Spleen (tissue), 11 donors: ENCODE data around the gene MKS1. TPM values are rescaled to one million over a fixed set of nuclear protein-coding genes. Genes with fewer than 3 reads are reported as not detected.

Experiments
- DNase-seq: peaks from one replicate; pipeline ENCODE4 v3.0.0-alpha.2; 2020
- H3K27ac ChIP-seq, 8 donors: fragments of 200-600 bp; sonication (generic) in 7 of 8; 1 replicate in 4 of 8; 2 replicates in 4 of 8; pipeline versions ENCODE4 v1.5.0 to v1.8.0; 2016 to 2021; ENCODE audit warnings: inconsistent platforms in 4 of 8, mild to moderate bottlenecking in 4 of 8, moderate library complexity in 1 of 8
- H3K27me3 ChIP-seq, 7 donors: fragments of 200-600 bp; sonication (generic) in 6 of 7; replicated peaks in 1 of 7; 1 replicate in 4 of 7; 2 replicates in 3 of 7; pipeline versions ENCODE4 v1.5.0 to v1.8.0; 2016 to 2021; ENCODE audit warnings: inconsistent platforms in 3 of 7, mild to moderate bottlenecking in 1 of 7
- H3K36me3 ChIP-seq, 6 donors: fragments of 200-600 bp; sonication (generic) in 5 of 6; 1 replicate in 4 of 6; 2 replicates in 2 of 6; pipeline versions ENCODE4 v1.5.0 to v1.8.0; 2016 to 2021; ENCODE audit warnings: inconsistent platforms in 2 of 6
- H3K4me1 ChIP-seq, 6 donors: fragments of 200-600 bp; sonication (generic) in 5 of 6; 1 replicate in 3 of 6; 2 replicates in 3 of 6; pipeline versions ENCODE4 v1.5.0 to v1.8.0; 2016 to 2021; ENCODE audit warnings: inconsistent platforms in 3 of 6
- H3K4me3 ChIP-seq, 8 donors: fragments of 200-600 bp; sonication (generic) in 7 of 8; 1 replicate in 4 of 8; 2 replicates in 4 of 8; pipeline versions ENCODE4 v1.5.0 to v1.8.0; 2016 to 2021; ENCODE audit warnings: inconsistent platforms in 4 of 8, mild to moderate bottlenecking in 4 of 8, moderate library complexity in 2 of 8
- H3K9me3 ChIP-seq, 8 donors: fragments of 200-600 bp; sonication (generic) in 7 of 8; 1 replicate in 4 of 8; 2 replicates in 4 of 8; pipeline versions ENCODE4 v1.5.0 to v1.8.0; 2016 to 2021; ENCODE audit warnings: inconsistent platforms in 4 of 8
- POLR2A ChIP-seq, 3 donors: fragments of 450-650 bp; IDR thresholded peaks; one replicate each; pipeline ENCODE4 v1.5.1; 2017; ENCODE audit warnings: antibody characterized with exemption in 3 of 3, mild to moderate bottlenecking in 1 of 3
- POLR2AphosphoS5 ChIP-seq, 3 donors: sonication (generic); formaldehyde crosslinking; IDR thresholded peaks; one replicate each; pipeline ENCODE4 v1.5.1; 2017; ENCODE audit warnings: antibody characterized with exemption in 3 of 3
- WGBS, 5 donors: extraction: QIAGEN DNeasy Blood & Tissue Kit in 3 of 5; methylation state at CpG; one replicate each; pipeline versions ENCODE4 v1.1.5 to v1.1.7; 2013 to 2018; 5-methylcytosine and 5-hydroxymethylcytosine counted together
- intact Hi-C: fragments of 100-400 bp; cut with DNase I; formaldehyde crosslinking; loops from one replicate; pipeline ENCODE4 v1.15.0; 2023; ENCODE audit warnings: low total_unique reads
- polyA plus RNA-seq, 3 donors: library from polyadenylated mRNA; stranded (reverse); fragments of 200-250 nt; gene quantifications; one replicate each; pipeline ENCODE4 v1.2.1, GENCODE V29; 2013
- total RNA-seq, 7 donors: library from RNA; depleted of rRNA in 3 of 7; stranded (reverse); fragments of >200 nt in 3 of 7; fragmentation: NEBNext Ultra II Directional in 4 of 7; extraction: Animal tissue kit (Norgen Biotek cat#: 25700) in 4 of 7; gene quantifications; one replicate each; pipeline versions ENCODE4 v1.1.0 to v1.2.1, GENCODE V29; 2016 to 2021
- TF ChIP-seq, protein P1 (sequence below), 11 experiments: fragments of 200-600 bp in 7 of 11; fragments of 450-650 bp in 4 of 11; sonication (generic) in 4 of 11; IDR thresholded peaks in 8 of 11; conservative IDR thresholded peaks in 3 of 11; 1 replicate in 7 of 11; 2 replicates in 4 of 11; pipeline versions ENCODE4 v1.4.0 to v1.8.0; 2016 to 2021; ENCODE audit warnings: antibody characterized with exemption in 11 of 11, inconsistent platforms in 4 of 11, mild to moderate bottlenecking in 1 of 11
- donor health status: healthy with polysubstance abuse.
- donor health status: DM: no; HTN: no; CAD: no; lungs with moderate emphysema.
- donor health status: DM: no; HTN: no; CAD: no.
- donor health status: Bipolar disorder and iron deficiency.
- donor health status: healthy.
- donor health status: DM: no; HTN: no; CAD: no.
- donor health status: DM: yes; HTN: yes; CAD: no.

Gene MKS1
- total and polyA plus RNA-seq, 10 donors: 8.1 to 17.1 (median 13.0) TPM

GRCh38 chr17:58183514-58183913, 35.5 kb downstream of the MKS1 start:
- H3K27ac ChIP-seq: no peak overlapping the region
- H3K4me3 ChIP-seq: no peak overlapping the region
- peaks cover 0 to 7% (median 0%) of the 10 kb centered on the region in 6 donors for H3K4me1 ChIP-seq
- TF ChIP-seq POLR2AphosphoS5 (IDR thresholded peaks at IDR 0.05) (no peak), POLR2A (IDR thresholded peaks at IDR 0.05) (no peak)
- TF ChIP-seq, protein P1, sequence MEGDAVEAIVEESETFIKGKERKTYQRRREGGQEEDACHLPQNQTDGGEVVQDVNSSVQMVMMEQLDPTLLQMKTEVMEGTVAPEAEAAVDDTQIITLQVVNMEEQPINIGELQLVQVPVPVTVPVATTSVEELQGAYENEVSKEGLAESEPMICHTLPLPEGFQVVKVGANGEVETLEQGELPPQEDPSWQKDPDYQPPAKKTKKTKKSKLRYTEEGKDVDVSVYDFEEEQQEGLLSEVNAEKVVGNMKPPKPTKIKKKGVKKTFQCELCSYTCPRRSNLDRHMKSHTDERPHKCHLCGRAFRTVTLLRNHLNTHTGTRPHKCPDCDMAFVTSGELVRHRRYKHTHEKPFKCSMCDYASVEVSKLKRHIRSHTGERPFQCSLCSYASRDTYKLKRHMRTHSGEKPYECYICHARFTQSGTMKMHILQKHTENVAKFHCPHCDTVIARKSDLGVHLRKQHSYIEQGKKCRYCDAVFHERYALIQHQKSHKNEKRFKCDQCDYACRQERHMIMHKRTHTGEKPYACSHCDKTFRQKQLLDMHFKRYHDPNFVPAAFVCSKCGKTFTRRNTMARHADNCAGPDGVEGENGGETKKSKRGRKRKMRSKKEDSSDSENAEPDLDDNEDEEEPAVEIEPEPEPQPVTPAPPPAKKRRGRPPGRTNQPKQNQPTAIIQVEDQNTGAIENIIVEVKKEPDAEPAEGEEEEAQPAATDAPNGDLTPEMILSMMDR (IDR thresholded peaks at IDR 0.05 in 8 of 11, conservative IDR thresholded peaks at IDR 0.05 in 3 of 11): no peak
- 64 to 91% (median 79%) methylated on average over 3 to 4 of the region's 4 CpGs for WGBS, 5 donors
- no peaks in the 10 kb centered on the region for H3K36me3 ChIP-seq
- H3K27me3 ChIP-seq: no peaks in the 10 kb centered on the region
- H3K9me3 ChIP-seq: no peaks in the 10 kb centered on the region
- intact Hi-C loops: no loop called here
- DNase-seq: no peak

DNA sequence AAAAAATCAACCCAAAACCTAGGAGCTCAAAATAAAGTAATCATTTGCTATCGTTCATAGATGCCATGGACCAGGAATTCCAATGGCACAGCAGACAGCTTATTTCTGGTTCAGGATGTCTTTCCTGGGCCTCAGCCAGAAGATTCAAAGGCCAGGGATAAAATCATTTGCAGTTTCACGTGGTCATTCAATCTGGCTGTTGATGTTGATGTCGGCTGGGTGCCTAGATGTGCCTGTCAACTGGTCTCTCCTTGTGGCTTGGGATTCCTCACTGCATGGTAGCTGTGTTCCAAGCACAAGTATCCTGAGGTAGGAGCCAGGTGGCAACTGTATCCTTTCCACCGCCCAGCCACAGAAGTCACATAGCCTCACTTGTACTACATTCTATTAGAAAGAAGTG, 37.3 kb downstream of the MKS1 start:
- no peak overlapping the region for H3K4me3 ChIP-seq
- 81 to 86% (median 83%) methylated on average over 4 of the region's 4 CpGs for WGBS, 5 donors
- DNase-seq: no peak
- peaks cover 0 to 7% (median 0%) of the 10 kb centered on the region in 6 donors for H3K4me1 ChIP-seq
- no peaks in the 10 kb centered on the region for H3K9me3 ChIP-seq
- TF ChIP-seq POLR2AphosphoS5 (IDR thresholded peaks at IDR 0.05): no peak
- TF ChIP-seq, protein P1 (IDR thresholded peaks at IDR 0.05 in 8 of 11, conservative IDR thresholded peaks at IDR 0.05 in 3 of 11): no peak
- TF ChIP-seq POLR2A (IDR thresholded peaks at IDR 0.05): no peak
- no peaks in the 10 kb centered on the region for H3K36me3 ChIP-seq
- intact Hi-C loops: no loop called here
- H3K27ac ChIP-seq: no peak overlapping the region
- peaks cover 0 to 11% (median 0%) of the 10 kb centered on the region in 7 donors for H3K27me3 ChIP-seq

DNA sequence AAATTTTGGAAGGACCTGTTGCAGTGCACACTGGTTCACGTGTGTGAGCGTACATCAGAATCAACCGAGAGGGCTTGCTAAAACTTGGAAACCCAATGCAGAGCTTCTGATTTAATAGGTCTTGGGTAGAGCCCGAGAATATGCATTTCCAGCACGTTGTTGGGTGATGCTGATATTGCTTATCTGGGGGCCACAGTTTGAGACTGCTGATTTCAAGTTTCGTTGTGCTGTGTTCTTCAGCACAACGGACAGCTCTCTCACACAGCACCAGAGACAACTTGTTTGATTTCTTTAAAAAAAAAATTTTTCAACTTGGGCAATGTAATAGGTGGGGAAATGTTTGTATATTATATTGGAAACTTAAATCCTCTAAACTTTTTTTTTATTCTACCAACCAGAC, 42.9 kb downstream of the MKS1 start:
- no peak overlapping the region for H3K4me3 ChIP-seq
- no peaks in the 10 kb centered on the region for H3K9me3 ChIP-seq
- H3K4me1 ChIP-seq: peaks cover 0 to 12% (median 3%) of the 10 kb centered on the region in 6 donors
- intact Hi-C loops: no loop called here
- no peak for DNase-seq
- whole genome bisulfite sequencing, 5 donors: 38 to 45% (median 44%) methylated on average over 7 of the region's 7 CpGs
- H3K27me3 ChIP-seq: peaks cover 0 to 18% (median 0%) of the 10 kb centered on the region in 7 donors
- TF ChIP-seq, protein P1 (IDR thresholded peaks at IDR 0.05 in 8 of 11, conservative IDR thresholded peaks at IDR 0.05 in 3 of 11): no peak
- no peak for TF ChIP-seq POLR2AphosphoS5 (IDR thresholded peaks at IDR 0.05)
- H3K27ac ChIP-seq: no peak overlapping the region
- H3K36me3 ChIP-seq: no peaks in the 10 kb centered on the region

- WGBS, 5 donors: 48 to 64% (median 56%) methylated on average over 3 of the region's 3 CpGs
Observed at GRCh38 chr17:58174871-58175270, 44.2 kb downstream of the MKS1 start.

More at GRCh38 chr17:58174871-58175270, 44.2 kb downstream of the MKS1 start:
- no peak overlapping the region for H3K27ac ChIP-seq
- TF ChIP-seq POLR2A (IDR thresholded peaks at IDR 0.05): no peak
- TF ChIP-seq, protein P1 (IDR thresholded peaks at IDR 0.05 in 8 of 11, conservative IDR thresholded peaks at IDR 0.05 in 3 of 11): no peak
- peaks cover 0 to 25% (median 5%) of the 10 kb centered on the region in 6 donors for H3K4me1 ChIP-seq
- peaks cover 0 to 18% (median 0%) of the 10 kb centered on the region in 7 donors for H3K27me3 ChIP-seq
- no peaks in the 10 kb centered on the region for H3K9me3 ChIP-seq
- intact Hi-C loops: loop anchor here (5.0 kb wide), 1 partner anchor 53 kb away; no protein-coding TSS in a partner anchor
- no peak for DNase-seq
- no peaks in the 10 kb centered on the region for H3K36me3 ChIP-seq
- no peak overlapping the region for H3K4me3 ChIP-seq
